Natural killer cell treated with Interleukin-12 subunit alpha and Interleukin-12 subunit beta and Interleukin-15 and Interleukin-18, amount 100 ng/mL, for 72 hours (primary cell): ENCODE data around the gene BBX. TPM values are rescaled to one million over a fixed set of nuclear protein-coding genes. Genes with fewer than 3 reads are reported as not detected.

ENCODE experiments used
- ATAC-seq, 2 donors: fragments of 150-1000 bp; cut with Tn5 transposase in 1 of 2; sonication (Bioruptor Pico), chemical (Tn5 transposase) in 1 of 2; 2 replicates each; pipeline ENCODE4 v1.10.0; 2021
- DNase-seq: peaks from one replicate; pipeline ENCODE4 v3.0.0; 2022; ENCODE audit warnings: low spot score
- H3K27ac Mint-ChIP-seq, 2 donors: 1 replicate in 1 of 2; 2 replicates in 1 of 2; pipeline ENCODE4 v1.8.0; 2022; ENCODE audit warnings: mixed read lengths in 2 of 2, mild to moderate bottlenecking in 1 of 2, moderate library complexity in 1 of 2
- H3K27me3 Mint-ChIP-seq, 2 donors: 1 replicate in 1 of 2; 2 replicates in 1 of 2; pipeline ENCODE4 v1.8.0; 2022; ENCODE audit warnings: mixed read lengths in 2 of 2
- H3K36me3 Mint-ChIP-seq: one replicate; pipeline ENCODE4 v1.8.0; 2022; ENCODE audit warnings: mixed read lengths
- H3K4me1 Mint-ChIP-seq, 2 donors: 1 replicate in 1 of 2; 2 replicates in 1 of 2; pipeline ENCODE4 v1.8.0; 2022; ENCODE audit warnings: low read depth in 2 of 2, mixed read lengths in 2 of 2, mild to moderate bottlenecking in 1 of 2
- H3K4me3 Mint-ChIP-seq: one replicate; pipeline ENCODE4 v1.8.0; 2022; ENCODE audit warnings: mixed read lengths
- H3K9me3 Mint-ChIP-seq: 2 replicates; pipeline ENCODE4 v1.8.0; 2022; ENCODE audit warnings: mixed read lengths
- total RNA-seq, 2 donors: library from RNA; stranded (reverse); gene quantifications; one replicate each; pipeline ENCODE4 v1.2.3, GENCODE V29; 2022

Gene BBX
- total RNA-seq, result 10 to 100 TPM; 49.4 to 59.1 TPM

- Mint-ChIP-seq H3K4me1 (peaks cover 18 to 23% of the 10 kb centered on the region in 2 donors), H3K36me3 (no peaks in the 10 kb centered on the region), H3K27me3 (peaks cover 0 to 1% of the 10 kb centered on the region in 2 donors), H3K4me3 (peak within 1 kb of the TSS; percentile 82), H3K9me3 (no peaks in the 10 kb centered on the region), H3K27ac (peak within 1 kb of the TSS; percentile 64)
- peak; percentile 94 to 95 for ATAC-seq
- DNase-seq, result peak; percentile 91
These were observed at the start of gene BBX for GRCh38 chr3:107522510-107523288. TSS of gene BBX (plus strand) at chr3:107522962. CDS start at chr3:107710461, 187,499 bp downstream.

GRCh38 chr3:107476462-107476861 is 46.3 kb upstream of the BBX start:
- Mint-ChIP-seq H3K4me1 (no peaks in the 10 kb centered on the region), H3K4me3 (no peak overlapping the region), H3K36me3 (peaks cover 13% of the 10 kb centered on the region), H3K9me3 (peaks cover 8% of the 10 kb centered on the region), H3K27me3 (peaks cover 19 to 39% of the 10 kb centered on the region in 2 donors), H3K27ac (no peak overlapping the region)
- ATAC-seq, result no peak
- no peak for DNase-seq

- H3K4me3 Mint-ChIP-seq, result no peak overlapping the region
These were observed 35.3 kb upstream of the BBX start for GRCh38 chr3:107487490-107487889.

GRCh38 chr3:107488942-107489341 is 33.8 kb upstream of the BBX start:
- ATAC-seq (no peak), DNase-seq (no peak)
- Mint-ChIP-seq H3K27ac (no peak overlapping the region), H3K27me3 (peaks cover 17 to 24% of the 10 kb centered on the region in 2 donors), H3K9me3 (peaks cover 2% of the 10 kb centered on the region), H3K4me1 (no peaks in the 10 kb centered on the region), H3K4me3 (no peak overlapping the region), H3K36me3 (no peaks in the 10 kb centered on the region)

More at GRCh38 chr3:107487490-107487889, 35.3 kb upstream of the BBX start:
- H3K4me1 Mint-ChIP-seq, result no peaks in the 10 kb centered on the region
- H3K27ac Mint-ChIP-seq, result no peak overlapping the region
- peaks cover 2% of the 10 kb centered on the region for H3K9me3 Mint-ChIP-seq
- ATAC-seq (no peak), DNase-seq (no peak)
- no peaks in the 10 kb centered on the region for H3K36me3 Mint-ChIP-seq
- H3K27me3 Mint-ChIP-seq, result peaks cover 16 to 17% of the 10 kb centered on the region in 2 donors

GRCh38 chr3:107493134-107493533 is 29.6 kb upstream of the BBX start:
- no peak for ATAC-seq
- no peak for DNase-seq
- H3K4me1 Mint-ChIP-seq, result peaks cover 0 to 2% of the 10 kb centered on the region in 2 donors
- no peaks in the 10 kb centered on the region for H3K36me3 Mint-ChIP-seq
- no peak overlapping the region for H3K27ac Mint-ChIP-seq
- H3K9me3 Mint-ChIP-seq, result no peaks in the 10 kb centered on the region
- H3K4me3 Mint-ChIP-seq, result no peak overlapping the region
- H3K27me3 Mint-ChIP-seq, result peaks cover 17 to 28% of the 10 kb centered on the region in 2 donors

- H3K27ac Mint-ChIP-seq, result no peak overlapping the region
These were observed 25.9 kb upstream of the BBX start for GRCh38 chr3:107496855-107497254.

GRCh38 chr3:107498646-107499045 is 24.1 kb upstream of the BBX start:
- DNase-seq (no peak), ATAC-seq (no peak)
- Mint-ChIP-seq H3K9me3 (no peaks in the 10 kb centered on the region), H3K27ac (no peak overlapping the region), H3K36me3 (no peaks in the 10 kb centered on the region), H3K4me1 (peaks cover 0 to 2% of the 10 kb centered on the region in 2 donors), H3K4me3 (no peak overlapping the region), H3K27me3 (peaks cover 13 to 17% of the 10 kb centered on the region in 2 donors)

More at GRCh38 chr3:107496855-107497254, 25.9 kb upstream of the BBX start:
- H3K4me3 Mint-ChIP-seq, result no peak overlapping the region
- H3K36me3 Mint-ChIP-seq, result no peaks in the 10 kb centered on the region
- H3K4me1 Mint-ChIP-seq, result peaks cover 0 to 2% of the 10 kb centered on the region in 2 donors
- H3K9me3 Mint-ChIP-seq, result no peaks in the 10 kb centered on the region
- no peak for DNase-seq
- peaks cover 17 to 22% of the 10 kb centered on the region in 2 donors for H3K27me3 Mint-ChIP-seq
- ATAC-seq, result no peak

GRCh38 chr3:107506458-107506857 is 16.3 kb upstream of the BBX start:
- H3K27me3 Mint-ChIP-seq, result peaks cover 9 to 16% of the 10 kb centered on the region in 2 donors
- ATAC-seq (no peak), DNase-seq (no peak)
- H3K9me3 Mint-ChIP-seq, result no peaks in the 10 kb centered on the region
- no peaks in the 10 kb centered on the region for H3K4me1 Mint-ChIP-seq
- no peak overlapping the region for H3K27ac Mint-ChIP-seq
- H3K4me3 Mint-ChIP-seq, result no peak overlapping the region
- H3K36me3 Mint-ChIP-seq, result no peaks in the 10 kb centered on the region

GRCh38 chr3:107508331-107508730 is 14.4 kb upstream of the BBX start:
- H3K4me1 Mint-ChIP-seq, result no peaks in the 10 kb centered on the region
- no peak for ATAC-seq

GRCh38 chr3:107512108-107512507 is 10.7 kb upstream of the BBX start:
- no peaks in the 10 kb centered on the region for H3K9me3 Mint-ChIP-seq
- no peak for ATAC-seq
- no peaks in the 10 kb centered on the region for H3K36me3 Mint-ChIP-seq
- no peak for DNase-seq
- H3K27ac Mint-ChIP-seq, result no peak overlapping the region
- peaks cover 20 to 32% of the 10 kb centered on the region in 2 donors for H3K27me3 Mint-ChIP-seq
- no peaks in the 10 kb centered on the region for H3K4me1 Mint-ChIP-seq
- H3K4me3 Mint-ChIP-seq, result no peak overlapping the region

More at GRCh38 chr3:107508331-107508730, 14.4 kb upstream of the BBX start:
- Mint-ChIP-seq H3K4me3 (no peak overlapping the region), H3K27me3 (peaks cover 15 to 24% of the 10 kb centered on the region in 2 donors), H3K9me3 (no peaks in the 10 kb centered on the region), H3K27ac (no peak overlapping the region), H3K36me3 (no peaks in the 10 kb centered on the region)
- DNase-seq, result no peak

- H3K9me3 Mint-ChIP-seq, result no peaks in the 10 kb centered on the region
- H3K36me3 Mint-ChIP-seq, result no peaks in the 10 kb centered on the region
- H3K4me1 Mint-ChIP-seq, result no peaks in the 10 kb centered on the region
- no peak for DNase-seq
- no peak for ATAC-seq
- H3K27me3 Mint-ChIP-seq, result peaks cover 23 to 32% of the 10 kb centered on the region in 2 donors
- no peak overlapping the region for H3K27ac Mint-ChIP-seq
- no peak overlapping the region for H3K4me3 Mint-ChIP-seq
These were observed 8.3 kb upstream of the BBX start for GRCh38 chr3:107514453-107514852.

GRCh38 chr3:107516475-107516874 is 6.3 kb upstream of the BBX start:
- ATAC-seq (no peak), DNase-seq (no peak)
- H3K4me1 Mint-ChIP-seq, result no peaks in the 10 kb centered on the region
- H3K27me3 Mint-ChIP-seq, result peaks cover 22 to 29% of the 10 kb centered on the region in 2 donors
- H3K36me3 Mint-ChIP-seq, result no peaks in the 10 kb centered on the region
- H3K27ac Mint-ChIP-seq, result no peak overlapping the region
- no peaks in the 10 kb centered on the region for H3K9me3 Mint-ChIP-seq
- no peak overlapping the region for H3K4me3 Mint-ChIP-seq

- DNase-seq (no peak), ATAC-seq (no peak)
- no peak overlapping the region for H3K4me3 Mint-ChIP-seq
- peaks cover 11 to 16% of the 10 kb centered on the region in 2 donors for H3K4me1 Mint-ChIP-seq
- peaks cover 12 to 21% of the 10 kb centered on the region in 2 donors for H3K27me3 Mint-ChIP-seq
- no peaks in the 10 kb centered on the region for H3K9me3 Mint-ChIP-seq
- H3K27ac Mint-ChIP-seq, result no peak overlapping the region
- H3K36me3 Mint-ChIP-seq, result no peaks in the 10 kb centered on the region
These were observed 2.2 kb upstream of the BBX start for GRCh38 chr3:107520535-107520934.

GRCh38 chr3:107521469-107522059 is 1.2 kb upstream of the BBX start:
- no peak overlapping the region for H3K4me3 Mint-ChIP-seq
- H3K4me1 Mint-ChIP-seq, result peaks cover 18 to 23% of the 10 kb centered on the region in 2 donors
- no peaks in the 10 kb centered on the region for H3K9me3 Mint-ChIP-seq
- H3K27me3 Mint-ChIP-seq, result peaks cover 7 to 13% of the 10 kb centered on the region in 2 donors
- no peak for DNase-seq
- H3K36me3 Mint-ChIP-seq, result no peaks in the 10 kb centered on the region
- ATAC-seq, result no peak
- no peak overlapping the region for H3K27ac Mint-ChIP-seq
